Measurements from ENCODE around the gene TMEM221.
A peak's percentile ranks its signal among the peaks of the same experiment; 100 is the strongest.

Gene TMEM221

GRCh38 chr19:17419621-17420474 is 28.6 kb downstream of the TMEM221 start, which contains the start of gene MVB12A:
TSS of gene MVB12A (plus strand) at chr19:17420047. CDS start at chr19:17420136, 89 bp downstream.
- peak; percentile 100 for DNase-seq (ENCODE audit: extremely low read depth, insufficient read length)
- H3K4me3 ChIP-seq (replicated peaks; ENCODE audit: low read depth, low read length) = peak within 1 kb of the TSS; percentile 88
- TF ChIP-seq CTCF (IDR thresholded peaks at IDR 0.05; ENCODE audit: insufficient read depth, low read length, poor library complexity, severe bottlenecking) = no peak
- no peaks in the 10 kb centered on the region; the same call in none of the 2 replicates for H3K36me3 ChIP-seq (ENCODE audit: control insufficient read depth, insufficient read depth, low read length)
- H3K27me3 ChIP-seq (replicated peaks; ENCODE audit: control insufficient read depth, insufficient read depth, low read length) = no peaks in the 10 kb centered on the region

DNA sequence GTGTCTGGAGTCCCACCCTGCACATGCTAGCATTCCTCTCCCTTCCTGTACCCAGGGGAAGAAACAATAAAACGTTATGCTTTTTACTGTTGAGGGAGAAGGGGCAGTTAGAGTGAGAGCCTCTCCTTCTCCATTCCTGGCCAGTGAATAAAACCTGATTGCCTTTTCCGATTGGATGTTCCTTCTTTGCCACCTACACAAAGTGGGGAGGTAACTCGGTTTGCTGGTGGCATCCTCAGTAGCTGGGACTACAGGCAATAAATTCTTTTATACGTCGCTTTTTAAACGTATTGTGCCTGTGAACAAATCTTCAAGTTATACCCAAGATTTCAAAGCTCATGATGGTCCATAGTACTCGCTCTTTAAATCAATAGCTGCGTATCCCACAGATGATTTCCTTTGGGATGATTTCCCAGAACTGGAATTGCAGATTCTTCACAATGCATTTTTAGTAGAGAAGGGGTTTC is 29.3 kb downstream of the TMEM221 start:
- no peaks in the 10 kb centered on the region; the same call in none of the 2 replicates for H3K36me3 ChIP-seq (ENCODE audit: control insufficient read depth, insufficient read depth, low read length)
- peak overlapping the region; percentile 72 for H3K4me3 ChIP-seq (replicated peaks; ENCODE audit: low read depth, low read length)
- DNase-seq (ENCODE audit: extremely low read depth, insufficient read length) = no peak
- H3K27me3 ChIP-seq (replicated peaks; ENCODE audit: control insufficient read depth, insufficient read depth, low read length) = no peaks in the 10 kb centered on the region
- no peak for TF ChIP-seq CTCF (IDR thresholded peaks at IDR 0.05; ENCODE audit: insufficient read depth, low read length, poor library complexity, severe bottlenecking)

DNA sequence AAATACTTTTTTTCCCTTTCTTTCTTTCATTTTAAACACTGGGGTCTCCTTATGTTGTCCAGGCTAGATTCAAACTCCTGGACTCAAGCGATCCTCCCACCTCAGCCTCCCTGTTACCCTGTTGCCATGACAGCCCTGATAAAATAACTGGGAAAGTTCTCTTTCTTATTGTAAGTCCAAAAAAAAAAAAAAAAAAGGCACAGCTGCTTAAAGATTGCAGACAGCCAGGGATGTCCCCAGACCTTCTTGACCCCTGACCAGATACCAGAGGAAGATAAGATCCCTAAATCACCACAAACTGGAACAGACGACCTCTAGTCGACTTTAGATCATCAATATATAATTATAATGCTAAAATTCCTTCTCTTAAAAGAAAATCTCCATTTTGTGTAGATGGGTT is 29.8 kb downstream of the TMEM221 start:
- no peak for TF ChIP-seq CTCF (IDR thresholded peaks at IDR 0.05; ENCODE audit: insufficient read depth, low read length, poor library complexity, severe bottlenecking)

GRCh38 chr19:17415121-17415520 is 33.3 kb downstream of the TMEM221 start:
- H3K27me3 ChIP-seq (replicated peaks; ENCODE audit: control insufficient read depth, insufficient read depth, low read length) = no peaks in the 10 kb centered on the region
- no peak for DNase-seq (ENCODE audit: extremely low read depth, insufficient read length)
- no peak for TF ChIP-seq CTCF (IDR thresholded peaks at IDR 0.05; ENCODE audit: insufficient read depth, low read length, poor library complexity, severe bottlenecking)
- H3K36me3 ChIP-seq (ENCODE audit: control insufficient read depth, insufficient read depth, low read length) = peaks cover 13% of the 10 kb centered on the region
- no peak overlapping the region for H3K4me3 ChIP-seq (replicated peaks; ENCODE audit: low read depth, low read length)

More for the DNA sequence above, 29.8 kb downstream of the TMEM221 start:
- Histone ChIP-seq H3K4me3 (replicated peaks; ENCODE audit: low read depth, low read length) (no peak overlapping the region), H3K27me3 (replicated peaks; ENCODE audit: control insufficient read depth, insufficient read depth, low read length) (no peaks in the 10 kb centered on the region), H3K36me3 (ENCODE audit: control insufficient read depth, insufficient read depth, low read length) (peaks cover 1% of the 10 kb centered on the region)
- DNase-seq (ENCODE audit: extremely low read depth, insufficient read length) = no peak

GRCh38 chr19:17414097-17414496 is 34.4 kb downstream of the TMEM221 start:
- no peak overlapping the region for H3K4me3 ChIP-seq (replicated peaks; ENCODE audit: low read depth, low read length)
- no peak for DNase-seq (ENCODE audit: extremely low read depth, insufficient read length)
- no peak for TF ChIP-seq CTCF (IDR thresholded peaks at IDR 0.05; ENCODE audit: insufficient read depth, low read length, poor library complexity, severe bottlenecking)
- no peaks in the 10 kb centered on the region for H3K27me3 ChIP-seq (replicated peaks; ENCODE audit: control insufficient read depth, insufficient read depth, low read length)
- peaks cover 13% of the 10 kb centered on the region for H3K36me3 ChIP-seq (ENCODE audit: control insufficient read depth, insufficient read depth, low read length)

Data from GM06990 (cell line).